ENCODE results near the gene KIF1A. TPM values are rescaled to one million over a fixed set of nuclear protein-coding genes. Genes with fewer than 3 reads are reported as not detected.

Gene KIF1A
- polyA plus RNA-seq, 1 donor (not counting 4 experiments of a cell fraction or from before 2014, with no cell fraction given) = not detected

DNA sequence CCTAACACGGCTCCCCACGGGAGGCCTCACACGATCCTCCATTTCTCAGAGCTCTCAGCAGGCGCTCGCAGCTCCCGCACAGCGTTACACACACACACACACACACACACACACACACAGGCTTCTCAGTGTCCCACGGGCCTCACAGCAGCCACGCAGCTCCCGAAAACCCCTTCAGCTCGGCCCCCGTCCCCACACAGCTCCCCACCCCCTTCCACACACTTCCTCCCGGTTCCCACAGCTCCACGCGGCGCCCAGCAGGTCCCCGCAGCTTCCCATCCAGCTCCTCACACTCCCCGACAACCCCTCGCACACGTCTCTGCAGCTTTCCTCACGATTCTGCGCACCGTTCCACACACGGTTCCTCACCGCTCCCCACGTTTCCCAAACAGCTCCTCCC, 41.6 kb downstream of the KIF1A start:
- Histone ChIP-seq H3K4me2 (ENCODE audit: control insufficient read depth, extremely low read depth, insufficient read depth, low read depth, low read length) (no peak overlapping the region), H3K9ac (ENCODE audit: control insufficient read depth, extremely low read depth, insufficient read depth, low read length) (no peak overlapping the region), H3K36me3 (ENCODE audit: control insufficient read depth in 2 of 2, extremely low read depth in 1 of 2, insufficient read depth in 2 of 2, low read length in 2 of 2) (no peaks in the 10 kb centered on the region), H3K79me2 (ENCODE audit: control insufficient read depth, insufficient read depth, low read length) (no peaks in the 10 kb centered on the region), H3K4me3 (ENCODE audit: control insufficient read depth in 2 of 3, extremely low read depth in 1 of 3, insufficient read depth in 2 of 3, low read depth in 1 of 3, low read length in 3 of 3) (no peak overlapping the region), H4K20me1 (ENCODE audit: control insufficient read depth, extremely low read depth, insufficient read depth, low read length) (no peaks in the 10 kb centered on the region), H3K9me3 (ENCODE audit: control insufficient read depth, low read depth, low read length) (peaks cover 3% of the 10 kb centered on the region), H3K27ac (ENCODE audit: control insufficient read depth, insufficient read depth, low read length) (no peak overlapping the region), H3K27me3 (ENCODE audit: control insufficient read depth, extremely low read depth, insufficient read depth, low read length) (peaks cover 11% of the 10 kb centered on the region), H3K4me1 (ENCODE audit: control insufficient read depth, extremely low read depth, insufficient read depth, low read length) (no peaks in the 10 kb centered on the region), H2AFZ (ENCODE audit: control insufficient read depth, low read length) (no peak overlapping the region), H3K9me1 (ENCODE audit: control insufficient read depth, extremely low read depth, insufficient read depth, low read length) (no peaks in the 10 kb centered on the region)
- dilution Hi-C loops (cut with MboI; ENCODE audit: extremely low pct_ligation_motif_present, low sequenced_read_pairs) = no loop called here
- TF ChIP-seq, protein P1, sequence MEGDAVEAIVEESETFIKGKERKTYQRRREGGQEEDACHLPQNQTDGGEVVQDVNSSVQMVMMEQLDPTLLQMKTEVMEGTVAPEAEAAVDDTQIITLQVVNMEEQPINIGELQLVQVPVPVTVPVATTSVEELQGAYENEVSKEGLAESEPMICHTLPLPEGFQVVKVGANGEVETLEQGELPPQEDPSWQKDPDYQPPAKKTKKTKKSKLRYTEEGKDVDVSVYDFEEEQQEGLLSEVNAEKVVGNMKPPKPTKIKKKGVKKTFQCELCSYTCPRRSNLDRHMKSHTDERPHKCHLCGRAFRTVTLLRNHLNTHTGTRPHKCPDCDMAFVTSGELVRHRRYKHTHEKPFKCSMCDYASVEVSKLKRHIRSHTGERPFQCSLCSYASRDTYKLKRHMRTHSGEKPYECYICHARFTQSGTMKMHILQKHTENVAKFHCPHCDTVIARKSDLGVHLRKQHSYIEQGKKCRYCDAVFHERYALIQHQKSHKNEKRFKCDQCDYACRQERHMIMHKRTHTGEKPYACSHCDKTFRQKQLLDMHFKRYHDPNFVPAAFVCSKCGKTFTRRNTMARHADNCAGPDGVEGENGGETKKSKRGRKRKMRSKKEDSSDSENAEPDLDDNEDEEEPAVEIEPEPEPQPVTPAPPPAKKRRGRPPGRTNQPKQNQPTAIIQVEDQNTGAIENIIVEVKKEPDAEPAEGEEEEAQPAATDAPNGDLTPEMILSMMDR (optimal IDR thresholded peaks at IDR 0.05 in 1 of 3, IDR thresholded peaks at IDR 0.05 in 1 of 3, conservative IDR thresholded peaks at IDR 0.05 in 1 of 3; ENCODE audit: extremely low read depth in 1 of 3, insufficient read depth in 2 of 3, low read length in 3 of 3) = no peak
- TF ChIP-seq EZH2 (IDR thresholded peaks at IDR 0.05; ENCODE audit: low read length) = no peak
- DNase-seq (ENCODE audit: low read depth, low spot score) = no peak
- FAIRE-seq = no peak

DNA sequence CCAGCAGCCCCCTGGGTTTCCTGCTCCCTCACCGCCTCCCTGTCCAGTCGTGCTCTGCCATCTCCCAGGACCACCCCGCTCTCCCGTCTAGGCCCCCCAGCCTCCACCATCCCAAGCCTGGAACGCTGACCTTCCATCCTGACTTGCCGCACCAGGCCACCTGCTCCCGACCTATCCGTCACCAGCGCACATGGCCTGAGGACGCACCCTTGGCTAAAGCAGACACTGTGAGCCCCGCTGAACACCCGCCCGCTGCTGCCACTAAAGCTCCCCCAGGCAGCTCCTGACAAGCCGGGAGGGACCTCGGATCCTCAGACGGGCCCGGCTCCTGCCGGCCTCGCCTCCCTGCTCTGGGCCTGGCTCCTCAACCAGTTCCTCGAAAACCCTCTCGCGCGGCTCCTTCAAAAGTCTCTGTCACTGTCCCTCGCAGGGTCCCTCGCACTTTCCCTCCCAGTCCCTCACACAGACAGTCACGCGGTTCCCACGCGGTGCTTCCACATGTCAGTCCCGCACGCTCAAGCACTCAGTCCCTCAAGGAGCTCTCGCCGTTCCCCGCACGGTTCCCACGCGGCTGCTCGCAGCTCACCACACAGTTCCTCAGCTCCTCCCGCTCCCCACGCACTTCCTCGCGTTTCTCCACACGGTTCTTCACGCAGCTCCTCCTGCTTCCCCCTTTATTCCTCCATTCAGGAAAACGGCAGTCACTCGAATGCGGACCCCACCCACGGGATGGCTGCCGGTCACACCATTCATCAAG, 42.4 kb downstream of the KIF1A start:
- no peak overlapping the region for H3K27ac ChIP-seq (ENCODE audit: control insufficient read depth, insufficient read depth, low read length)
- peaks cover 11% of the 10 kb centered on the region for H3K27me3 ChIP-seq (ENCODE audit: control insufficient read depth, extremely low read depth, insufficient read depth, low read length)
- H3K4me3 ChIP-seq (ENCODE audit: control insufficient read depth in 2 of 3, extremely low read depth in 1 of 3, insufficient read depth in 2 of 3, low read depth in 1 of 3, low read length in 3 of 3) = no peak overlapping the region
- dilution Hi-C loops (cut with MboI; ENCODE audit: extremely low pct_ligation_motif_present, low sequenced_read_pairs) = no loop called here
- H3K9ac ChIP-seq (ENCODE audit: control insufficient read depth, extremely low read depth, insufficient read depth, low read length) = no peak overlapping the region
- DNase-seq (ENCODE audit: low read depth, low spot score) (no peak), FAIRE-seq (no peak)
- H2AFZ ChIP-seq (ENCODE audit: control insufficient read depth, low read length) = no peak overlapping the region
- H3K4me1 ChIP-seq (ENCODE audit: control insufficient read depth, extremely low read depth, insufficient read depth, low read length) = no peaks in the 10 kb centered on the region
- TF ChIP-seq EZH2 (IDR thresholded peaks at IDR 0.05; ENCODE audit: low read length) = no peak
- TF ChIP-seq, protein P1 (optimal IDR thresholded peaks at IDR 0.05 in 1 of 3, IDR thresholded peaks at IDR 0.05 in 1 of 3, conservative IDR thresholded peaks at IDR 0.05 in 1 of 3; ENCODE audit: extremely low read depth in 1 of 3, insufficient read depth in 2 of 3, low read length in 3 of 3) = no peak
- H3K9me3 ChIP-seq (ENCODE audit: control insufficient read depth, low read depth, low read length) = peaks cover 3% of the 10 kb centered on the region
- H3K9me1 ChIP-seq (ENCODE audit: control insufficient read depth, extremely low read depth, insufficient read depth, low read length) = no peaks in the 10 kb centered on the region
- H4K20me1 ChIP-seq (ENCODE audit: control insufficient read depth, extremely low read depth, insufficient read depth, low read length) = no peaks in the 10 kb centered on the region
- no peaks in the 10 kb centered on the region for H3K36me3 ChIP-seq (ENCODE audit: control insufficient read depth in 2 of 2, extremely low read depth in 1 of 2, insufficient read depth in 2 of 2, low read length in 2 of 2)
- H3K4me2 ChIP-seq (ENCODE audit: control insufficient read depth, extremely low read depth, insufficient read depth, low read depth, low read length) = no peak overlapping the region
- no peaks in the 10 kb centered on the region for H3K79me2 ChIP-seq (ENCODE audit: control insufficient read depth, insufficient read depth, low read length)
